ENCODE results near the gene CACNA1D.

DNA sequence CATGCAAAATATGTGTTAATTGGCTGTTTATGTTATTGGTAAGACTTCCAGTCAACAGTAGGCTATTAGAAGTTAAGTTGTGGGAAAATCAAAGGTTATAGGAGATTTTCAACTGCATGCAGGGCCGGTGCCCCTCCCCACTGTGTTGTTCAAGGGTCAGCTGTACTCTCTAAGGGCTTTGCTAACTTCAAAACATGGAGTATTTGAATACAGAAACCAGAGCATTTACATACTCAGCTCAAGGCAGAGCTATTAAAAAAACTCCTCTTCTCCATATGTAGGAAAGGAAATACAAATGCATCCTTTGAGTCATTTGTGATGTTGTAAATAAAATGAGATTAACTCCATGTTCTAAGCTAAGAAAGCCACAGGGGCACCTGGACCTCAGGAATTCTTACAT is 368.7 kb downstream of the CACNA1D start:
- TF ChIP-seq, protein P1, sequence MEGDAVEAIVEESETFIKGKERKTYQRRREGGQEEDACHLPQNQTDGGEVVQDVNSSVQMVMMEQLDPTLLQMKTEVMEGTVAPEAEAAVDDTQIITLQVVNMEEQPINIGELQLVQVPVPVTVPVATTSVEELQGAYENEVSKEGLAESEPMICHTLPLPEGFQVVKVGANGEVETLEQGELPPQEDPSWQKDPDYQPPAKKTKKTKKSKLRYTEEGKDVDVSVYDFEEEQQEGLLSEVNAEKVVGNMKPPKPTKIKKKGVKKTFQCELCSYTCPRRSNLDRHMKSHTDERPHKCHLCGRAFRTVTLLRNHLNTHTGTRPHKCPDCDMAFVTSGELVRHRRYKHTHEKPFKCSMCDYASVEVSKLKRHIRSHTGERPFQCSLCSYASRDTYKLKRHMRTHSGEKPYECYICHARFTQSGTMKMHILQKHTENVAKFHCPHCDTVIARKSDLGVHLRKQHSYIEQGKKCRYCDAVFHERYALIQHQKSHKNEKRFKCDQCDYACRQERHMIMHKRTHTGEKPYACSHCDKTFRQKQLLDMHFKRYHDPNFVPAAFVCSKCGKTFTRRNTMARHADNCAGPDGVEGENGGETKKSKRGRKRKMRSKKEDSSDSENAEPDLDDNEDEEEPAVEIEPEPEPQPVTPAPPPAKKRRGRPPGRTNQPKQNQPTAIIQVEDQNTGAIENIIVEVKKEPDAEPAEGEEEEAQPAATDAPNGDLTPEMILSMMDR (IDR thresholded peaks at IDR 0.05): no peak
- no peak for TF ChIP-seq POLR2AphosphoS5 (IDR thresholded peaks at IDR 0.05)

Measured in esophagus muscularis mucosa (tissue), 3 donors.